ENCODE data around the gene HSBP1L1. TPM values are rescaled to one million over a fixed set of nuclear protein-coding genes. Genes with fewer than 3 reads are reported as not detected.

The HSBP1L1 gene
- total RNA-seq, 1 donor from 2014 or later, result 6.1 TPM

DNA sequence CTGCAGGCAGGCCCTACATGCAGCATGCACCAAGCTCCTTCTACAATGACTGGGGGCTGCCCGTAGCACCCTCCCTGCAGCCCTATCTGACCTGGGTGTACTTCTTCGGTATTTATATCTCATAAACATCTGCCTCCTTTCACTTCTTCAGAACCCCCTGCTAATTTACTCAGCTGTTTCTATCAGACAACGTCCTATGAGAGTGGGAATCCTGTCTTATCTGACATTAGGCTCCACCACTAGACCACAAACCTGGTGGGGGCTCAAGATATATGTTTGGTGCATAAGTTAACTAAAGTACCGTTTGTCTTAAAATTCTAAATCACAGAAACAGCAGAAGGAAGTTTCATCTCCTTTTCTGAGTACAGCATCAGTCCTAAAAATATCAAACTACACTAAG is 10.6 kb downstream of the HSBP1L1 start:
- Histone ChIP-seq H2AFZ (ENCODE audit: low read depth, low read length) (no peak overlapping the region), H3K9me3 (ENCODE audit: insufficient read depth, low read depth, low read length) (no peaks in the 10 kb centered on the region), H3K27me3 (ENCODE audit: insufficient read depth, low read length) (no peaks in the 10 kb centered on the region), H3K9ac (ENCODE audit: low read length) (no peak overlapping the region), H3K36me3 (ENCODE audit: insufficient read depth, low read length) (peaks cover 19% of the 10 kb centered on the region), H3K4me1 (ENCODE audit: insufficient read depth, low read length) (no peaks in the 10 kb centered on the region), H3K79me2 (ENCODE audit: insufficient read depth, low read length) (peaks cover 75% of the 10 kb centered on the region), H3K27ac (ENCODE audit: low read depth, low read length) (no peak overlapping the region), H3K4me2 (ENCODE audit: low read length) (no peak overlapping the region), H3K4me3 (ENCODE audit: insufficient read depth, low read depth, low read length) (no peak overlapping the region), H4K20me1 (ENCODE audit: insufficient read depth, low read length) (peaks cover 90% of the 10 kb centered on the region)
- FAIRE-seq (no peak), DNase-seq (ENCODE audit: low read depth) (no peak)
- peaks cover 17% of the 10 kb centered on the region for H3K36me3 Mint-ChIP-seq (ENCODE audit: low read depth, unreplicated experiment)
- no peak overlapping the region for H3K4me3 Mint-ChIP-seq (ENCODE audit: unreplicated experiment)
- no peaks in the 10 kb centered on the region for H3K9me3 Mint-ChIP-seq (ENCODE audit: unreplicated experiment)
- peaks cover 5% of the 10 kb centered on the region for H3K4me1 Mint-ChIP-seq (ENCODE audit: low read depth, unreplicated experiment)
- H3K27me3 Mint-ChIP-seq (ENCODE audit: low read depth, unreplicated experiment), result no peaks in the 10 kb centered on the region
- no peak for TF ChIP-seq CTCF (IDR thresholded peaks at IDR 0.05; ENCODE audit: insufficient read depth, low read depth, low read length)
- TF ChIP-seq EZH2 (IDR thresholded peaks at IDR 0.05; ENCODE audit: insufficient read depth, low read length), result no peak
- no peak overlapping the region for H3K27ac Mint-ChIP-seq (ENCODE audit: unreplicated experiment)

- Histone ChIP-seq H3K36me3 (ENCODE audit: insufficient read depth, low read length) (peaks cover 19% of the 10 kb centered on the region), H3K4me2 (ENCODE audit: low read length) (no peak overlapping the region), H3K9me3 (ENCODE audit: insufficient read depth, low read depth, low read length) (no peaks in the 10 kb centered on the region), H3K79me2 (ENCODE audit: insufficient read depth, low read length) (peaks cover 86% of the 10 kb centered on the region), H3K27me3 (ENCODE audit: insufficient read depth, low read length) (no peaks in the 10 kb centered on the region), H3K27ac (ENCODE audit: low read depth, low read length) (no peak overlapping the region), H2AFZ (ENCODE audit: low read depth, low read length) (no peak overlapping the region), H3K9ac (ENCODE audit: low read length) (no peak overlapping the region), H3K4me3 (ENCODE audit: insufficient read depth, low read depth, low read length) (no peak overlapping the region), H4K20me1 (ENCODE audit: insufficient read depth, low read length) (peaks cover 95% of the 10 kb centered on the region), H3K4me1 (ENCODE audit: insufficient read depth, low read length) (no peaks in the 10 kb centered on the region)
- Mint-ChIP-seq H3K27ac (ENCODE audit: unreplicated experiment) (no peak overlapping the region), H3K27me3 (ENCODE audit: low read depth, unreplicated experiment) (no peaks in the 10 kb centered on the region), H3K4me3 (ENCODE audit: unreplicated experiment) (no peak overlapping the region), H3K36me3 (ENCODE audit: low read depth, unreplicated experiment) (peaks cover 17% of the 10 kb centered on the region), H3K4me1 (ENCODE audit: low read depth, unreplicated experiment) (peaks cover 9% of the 10 kb centered on the region), H3K9me3 (ENCODE audit: unreplicated experiment) (no peaks in the 10 kb centered on the region)
- no peak for FAIRE-seq
- TF ChIP-seq EZH2 (IDR thresholded peaks at IDR 0.05; ENCODE audit: insufficient read depth, low read length), result no peak
- no peak for TF ChIP-seq CTCF (IDR thresholded peaks at IDR 0.05; ENCODE audit: insufficient read depth, low read depth, low read length)
- DNase-seq (ENCODE audit: low read depth), result no peak
Observed at GRCh38 chr18:79975985-79976680, 11.7 kb downstream of the HSBP1L1 start.

- peaks cover 100% of the 10 kb centered on the region for H3K79me2 ChIP-seq (ENCODE audit: insufficient read depth, low read length)
- H2AFZ ChIP-seq (ENCODE audit: low read depth, low read length), result no peak overlapping the region
- Mint-ChIP-seq H3K4me1 (ENCODE audit: low read depth, unreplicated experiment) (peaks cover 16% of the 10 kb centered on the region), H3K4me3 (ENCODE audit: unreplicated experiment) (no peak overlapping the region), H3K36me3 (ENCODE audit: low read depth, unreplicated experiment) (peaks cover 10% of the 10 kb centered on the region), H3K27ac (ENCODE audit: unreplicated experiment) (no peak overlapping the region), H3K9me3 (ENCODE audit: unreplicated experiment) (no peaks in the 10 kb centered on the region), H3K27me3 (ENCODE audit: low read depth, unreplicated experiment) (no peaks in the 10 kb centered on the region)
- H4K20me1 ChIP-seq (ENCODE audit: insufficient read depth, low read length), result peaks cover 100% of the 10 kb centered on the region
- no peak for DNase-seq (ENCODE audit: low read depth)
- H3K36me3 ChIP-seq (ENCODE audit: insufficient read depth, low read length), result peaks cover 4% of the 10 kb centered on the region
- no peak overlapping the region for H3K27ac ChIP-seq (ENCODE audit: low read depth, low read length)
- H3K4me1 ChIP-seq (ENCODE audit: insufficient read depth, low read length), result no peaks in the 10 kb centered on the region
- H3K9ac ChIP-seq (ENCODE audit: low read length), result no peak overlapping the region
- no peak for FAIRE-seq
- no peaks in the 10 kb centered on the region for H3K9me3 ChIP-seq (ENCODE audit: insufficient read depth, low read depth, low read length)
- no peak overlapping the region for H3K4me2 ChIP-seq (ENCODE audit: low read length)
- TF ChIP-seq CTCF (IDR thresholded peaks at IDR 0.05; ENCODE audit: insufficient read depth, low read depth, low read length) (no peak), EZH2 (IDR thresholded peaks at IDR 0.05; ENCODE audit: insufficient read depth, low read length) (no peak)
- H3K27me3 ChIP-seq (ENCODE audit: insufficient read depth, low read length), result no peaks in the 10 kb centered on the region
- H3K4me3 ChIP-seq (ENCODE audit: insufficient read depth, low read depth, low read length), result no peak overlapping the region
Observed at GRCh38 chr18:79979843-79980242, 15.4 kb downstream of the HSBP1L1 start.
